Measurements from ENCODE around the gene HOXB3. TPM values are rescaled to one million over a fixed set of nuclear protein-coding genes. Genes with fewer than 3 reads are reported as not detected.

HOXB3 gene
- total RNA-seq, 6 donors from 2014 or later, result 2.9 to 12.6 (median 7.9) TPM

GRCh38 chr17:48630009-48630924 lies 40.2 kb upstream of the HOXB3 start:
- Histone ChIP-seq H3K27ac (no peak overlapping the region), H3K4me3 (no peak overlapping the region), H3K4me1 (peaks cover 17 to 25% (median 23%) of the 10 kb centered on the region in 4 donors), H3K9me3 (no peaks in the 10 kb centered on the region), H3K36me3 (no peaks in the 10 kb centered on the region), H3K27me3 (peaks cover 3 to 88% (median 71%) of the 10 kb centered on the region in 4 donors)
- 41 to 56% methylated on average over 15 of the region's 15 CpGs for WGBS, 2 donors
- TF ChIP-seq CTCF (IDR thresholded peaks at IDR 0.05) (no peak), POLR2AphosphoS5 (IDR thresholded peaks at IDR 0.05) (no peak), EP300 (IDR thresholded peaks at IDR 0.05) (no peak), POLR2A (IDR thresholded peaks at IDR 0.05) (no peak)
- ATAC-seq (ENCODE audit: low FRiP score in 2 of 2) (no peak), DNase-seq (no peak)

- 27 to 31% methylated on average over 4 to 5 of the region's 5 CpGs for WGBS, 2 donors
Observed at GRCh38 chr17:48629411-48629759, 39.3 kb upstream of the HOXB3 start.

GRCh38 chr17:48628649-48629410 lies 38.8 kb upstream of the HOXB3 start:
- peaks cover 3 to 88% (median 69%) of the 10 kb centered on the region in 4 donors for H3K27me3 ChIP-seq
- DNase-seq (no peak), ATAC-seq (ENCODE audit: low FRiP score in 2 of 2) (no peak)
- H3K4me3 ChIP-seq, result no peak overlapping the region
- TF ChIP-seq EP300 (IDR thresholded peaks at IDR 0.05) (no peak), POLR2A (IDR thresholded peaks at IDR 0.05) (no peak), POLR2AphosphoS5 (IDR thresholded peaks at IDR 0.05) (no peak), CTCF (IDR thresholded peaks at IDR 0.05) (no peak)
- H3K4me1 ChIP-seq, result peaks cover 24 to 32% (median 27%) of the 10 kb centered on the region in 4 donors
- 14 to 28% methylated on average over 5 of the region's 5 CpGs for WGBS, 2 donors
- H3K9me3 ChIP-seq, result no peaks in the 10 kb centered on the region
- H3K36me3 ChIP-seq, result no peaks in the 10 kb centered on the region
- H3K27ac ChIP-seq, result no peak overlapping the region

More at GRCh38 chr17:48629411-48629759, 39.3 kb upstream of the HOXB3 start:
- no peak overlapping the region for H3K4me3 ChIP-seq
- no peak for ATAC-seq (ENCODE audit: low FRiP score in 2 of 2)
- no peak for DNase-seq
- TF ChIP-seq CTCF (IDR thresholded peaks at IDR 0.05) (no peak), EP300 (IDR thresholded peaks at IDR 0.05) (no peak), POLR2AphosphoS5 (IDR thresholded peaks at IDR 0.05) (no peak), POLR2A (IDR thresholded peaks at IDR 0.05) (no peak)
- peaks cover 24 to 32% (median 29%) of the 10 kb centered on the region in 4 donors for H3K4me1 ChIP-seq
- no peak overlapping the region for H3K27ac ChIP-seq
- H3K27me3 ChIP-seq, result peaks cover 3 to 88% (median 72%) of the 10 kb centered on the region in 4 donors
- no peaks in the 10 kb centered on the region for H3K36me3 ChIP-seq
- no peaks in the 10 kb centered on the region for H3K9me3 ChIP-seq

GRCh38 chr17:48627623-48628521 lies 37.8 kb upstream of the HOXB3 start:
- peaks cover 3 to 86% (median 66%) of the 10 kb centered on the region in 4 donors for H3K27me3 ChIP-seq
- ATAC-seq (ENCODE audit: low FRiP score in 2 of 2), result no peak
- WGBS, 2 donors, result 35 to 37% methylated on average over 26 to 27 of the region's 27 CpGs
- H3K4me1 ChIP-seq, result peaks cover 24 to 27% (median 24%) of the 10 kb centered on the region in 4 donors
- no peaks in the 10 kb centered on the region for H3K9me3 ChIP-seq
- TF ChIP-seq POLR2AphosphoS5 (IDR thresholded peaks at IDR 0.05), result no peak
- TF ChIP-seq EP300 (IDR thresholded peaks at IDR 0.05), result no peak
- no peak for TF ChIP-seq POLR2A (IDR thresholded peaks at IDR 0.05)
- H3K36me3 ChIP-seq, result no peaks in the 10 kb centered on the region
- DNase-seq, result no peak
- H3K4me3 ChIP-seq, result no peak overlapping the region
- no peak overlapping the region for H3K27ac ChIP-seq

Data from upper lobe of left lung (tissue), 6 donors.